ENCODE measurements around the gene BAD. TPM values are rescaled to one million over a fixed set of nuclear protein-coding genes. Genes with fewer than 3 reads are reported as not detected.

BAD gene
- total and polyA plus RNA-seq, 2 of the 13 experiments (the other 11 are each of a cell fraction or from before 2014, with no cell fraction given), result 17.9 to 28.5 TPM

GRCh38 chr11:64251016-64251752, 33.3 kb downstream of the BAD start, which contains the start of gene PLCB3 (continued):
- TF ChIP-seq NFKB2 (CRISPR knock-in tag; IDR thresholded peaks at IDR 0.05; ENCODE audit: borderline replicate concordance), result peak; percentile 57; the same call in 1 of the 2 replicates
- no peak for TF ChIP-seq ZNF547 (CRISPR knock-in tag; IDR thresholded peaks at IDR 0.05)
- TF ChIP-seq RAD21 (CRISPR knock-in tag; IDR thresholded peaks at IDR 0.05), result peak; percentile 48; the same call in 1 of the 2 replicates
- no peak for TF ChIP-seq KAT2B (IDR thresholded peaks at IDR 0.05; ENCODE audit: borderline replicate concordance, low read depth, low read length)
- no peak for TF ChIP-seq ZZZ3 (CRISPR knock-in tag; IDR thresholded peaks at IDR 0.05; ENCODE audit: borderline replicate concordance)
- 0 out of 2 replicates have a peak, but pooled peaks have one; percentile 9 for TF ChIP-seq ZBTB26 (CRISPR knock-in tag; IDR thresholded peaks at IDR 0.05; ENCODE audit: borderline replicate concordance)
- no peak for TF ChIP-seq CBX2 (IDR thresholded peaks at IDR 0.05; ENCODE audit: low read depth, low read length)
- TF ChIP-seq CBX2 (CRISPR knock-in tag; IDR thresholded peaks at IDR 0.05; ENCODE audit: low read depth), result no peak
- TF ChIP-seq ZNF777 (CRISPR knock-in tag; IDR thresholded peaks at IDR 0.05), result peak; percentile 56; the same call in 1 of the 2 replicates
- peak; percentile 15; the same call in 1 of the 2 replicates for TF ChIP-seq SAP130 (CRISPR knock-in tag; IDR thresholded peaks at IDR 0.05; ENCODE audit: low read depth)
- no peak for TF ChIP-seq MIXL1 (CRISPR knock-in tag; IDR thresholded peaks at IDR 0.05)
- TF ChIP-seq NCOA5 (CRISPR knock-in tag; IDR thresholded peaks at IDR 0.05), result no peak
- TF ChIP-seq NFIB (CRISPR knock-in tag; IDR thresholded peaks at IDR 0.05; ENCODE audit: borderline replicate concordance), result no peak
- no peak for TF ChIP-seq ZNF674 (CRISPR knock-in tag; IDR thresholded peaks at IDR 0.05; ENCODE audit: low read depth)
- no peak for TF ChIP-seq RXRA (CRISPR knock-in tag; IDR thresholded peaks at IDR 0.05)
- no peak for TF ChIP-seq ZNF780A (CRISPR knock-in tag; IDR thresholded peaks at IDR 0.05)
- TF ChIP-seq ELF3 (CRISPR knock-in tag; IDR thresholded peaks at IDR 0.05), result no peak
- TF ChIP-seq ZNF205 (CRISPR knock-in tag; IDR thresholded peaks at IDR 0.05), result no peak
- no peak for TF ChIP-seq ZBTB38 (CRISPR knock-in tag; IDR thresholded peaks at IDR 0.05)
- no peak for TF ChIP-seq TFDP2 (CRISPR knock-in tag; IDR thresholded peaks at IDR 0.05)
- no peak for TF ChIP-seq HCFC1 (IDR thresholded peaks at IDR 0.05; ENCODE audit: low read depth, low read length)
- no peak for TF ChIP-seq AFF4 (CRISPR knock-in tag; IDR thresholded peaks at IDR 0.05)
- TF ChIP-seq U2AF1 (optimal IDR thresholded peaks at IDR 0.05; ENCODE audit: low read depth, low read length), result no peak
- no peak for TF ChIP-seq MTF1 (CRISPR knock-in tag; IDR thresholded peaks at IDR 0.05)
- TF ChIP-seq SP2 (CRISPR knock-in tag; IDR thresholded peaks at IDR 0.05), result 0 out of 2 replicates have a peak, but pooled peaks have one; percentile 38
- no peak for TF ChIP-seq ZNF460 (CRISPR knock-in tag; IDR thresholded peaks at IDR 0.05; ENCODE audit: borderline replicate concordance)
- TF ChIP-seq MAF1 (CRISPR knock-in tag; IDR thresholded peaks at IDR 0.05; ENCODE audit: borderline replicate concordance), result no peak
